ENCODE data around the gene SPTBN2.

SPTBN2 gene

DNA sequence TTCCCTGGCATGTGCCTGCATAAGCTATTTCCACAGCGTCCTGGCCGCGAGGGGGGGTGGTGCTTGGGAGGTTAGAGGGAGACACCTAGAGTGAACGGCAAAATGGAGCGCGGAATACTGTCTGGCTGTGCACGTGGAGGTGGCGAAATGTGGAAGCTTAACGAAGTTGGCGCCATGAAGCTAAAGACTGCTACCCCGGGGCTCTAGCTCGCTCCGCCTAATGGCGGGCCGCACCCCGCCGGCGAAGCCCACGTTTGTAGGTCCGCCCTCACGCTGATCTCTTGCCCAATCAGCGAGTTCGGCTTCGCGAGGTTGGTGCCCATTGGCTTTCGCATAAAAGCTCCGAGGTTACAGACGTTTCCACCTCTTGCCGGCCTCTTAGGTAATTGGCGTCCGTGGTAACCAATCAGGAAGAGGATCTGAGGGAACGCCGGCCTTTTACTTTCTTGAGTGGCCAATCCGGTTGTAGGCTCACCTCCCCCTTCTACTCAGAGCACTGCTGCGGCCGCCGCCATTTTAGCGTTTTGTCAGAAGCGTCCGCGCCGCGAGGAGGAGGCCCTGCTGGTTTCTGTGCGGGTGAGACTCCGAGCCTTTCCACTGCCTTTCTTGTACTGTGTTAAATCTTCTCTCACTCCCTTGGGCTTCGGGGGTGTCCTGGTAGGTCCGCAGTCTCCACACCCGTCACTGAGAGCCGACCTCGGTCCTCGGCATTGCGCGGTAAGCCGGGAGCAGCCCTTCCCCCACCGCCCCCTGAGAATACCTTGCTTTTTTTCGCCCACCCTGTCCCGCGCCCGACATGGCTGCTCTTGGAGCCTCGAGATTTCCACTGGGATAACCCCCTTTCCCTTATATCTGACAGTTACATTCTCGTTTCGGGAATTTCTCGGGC, 90.6 kb downstream of the SPTBN2 start, which contains the start of gene RBM4:
TSS of gene RBM4 (plus strand) at position 527 of the 889 bp plus-strand sequence. CDS start 1,009 bp downstream, outside the sequence.
- peak; percentile 11 for TF ChIP-seq CTCF (IDR thresholded peaks at IDR 0.05; ENCODE audit: low read depth, low read length, missing control alignments)
- in situ Hi-C loops (cut with HindIII; ENCODE audit: low sequenced_read_pairs): no loop called here
- peak within 1 kb of the TSS; percentile 68 for H3K4me3 ChIP-seq (ENCODE audit: low read depth, low read length)
- DNase-seq (ENCODE audit: low read depth): peak; percentile 100

DNA sequence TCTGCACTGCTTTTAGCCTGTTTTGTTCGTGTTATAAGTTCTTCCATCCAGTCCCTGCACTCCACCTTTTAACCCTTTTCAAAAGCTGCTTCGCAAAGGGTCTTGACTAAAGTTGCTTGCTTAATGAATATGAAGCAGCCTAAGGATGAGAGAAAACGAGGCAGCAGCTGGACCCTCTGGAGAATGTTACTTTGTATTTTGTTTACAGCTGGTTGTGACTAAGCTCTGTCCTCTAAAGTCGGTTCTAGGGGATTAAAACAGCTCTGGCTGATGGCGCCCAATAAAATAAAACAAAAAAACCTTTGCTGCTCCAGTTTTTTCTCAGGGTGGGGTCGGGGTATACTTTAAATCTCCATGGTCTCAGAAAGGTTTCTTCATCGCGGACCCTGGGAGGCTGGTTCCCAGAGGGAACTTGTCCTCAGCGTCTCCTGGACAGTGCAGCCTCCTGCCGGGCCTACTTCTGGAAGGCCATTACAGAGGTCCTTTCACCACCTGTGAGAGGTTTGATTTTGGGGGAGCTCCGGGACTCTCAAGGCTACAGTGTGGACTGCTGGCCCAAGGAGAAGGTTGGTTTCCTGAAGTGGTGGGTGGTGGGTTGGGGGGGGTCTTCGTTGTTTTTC, 91.3 kb downstream of the SPTBN2 start:
- in situ Hi-C loops (cut with HindIII; ENCODE audit: low sequenced_read_pairs): no loop called here
- H3K4me3 ChIP-seq (ENCODE audit: low read depth, low read length): peak overlapping the region; percentile 68
- DNase-seq (ENCODE audit: low read depth): no peak
- no peak for TF ChIP-seq CTCF (IDR thresholded peaks at IDR 0.05; ENCODE audit: low read depth, low read length, missing control alignments)

DNA sequence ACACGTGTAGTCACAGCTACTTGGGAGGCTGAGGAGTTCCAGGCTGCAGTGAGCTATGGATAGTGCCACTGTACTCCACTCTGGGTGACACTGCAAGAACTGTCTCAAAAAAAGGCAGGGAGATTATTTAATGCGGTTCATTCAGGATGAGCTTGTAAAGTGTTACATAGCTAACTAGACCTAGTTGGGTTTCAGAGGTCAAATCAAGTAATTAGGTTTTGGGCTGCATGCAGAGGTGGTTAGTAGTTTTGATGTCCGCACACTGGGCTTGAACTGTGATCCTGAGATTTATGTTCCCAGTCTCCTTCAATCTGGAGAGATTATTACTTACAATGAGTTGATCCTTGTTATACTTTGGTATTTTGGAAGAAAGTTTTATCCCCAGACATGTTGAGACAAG, 92.6 kb downstream of the SPTBN2 start:
- no peak for DNase-seq (ENCODE audit: low read depth)
- no peak overlapping the region for H3K4me3 ChIP-seq (ENCODE audit: low read depth, low read length)
- no peak for TF ChIP-seq CTCF (IDR thresholded peaks at IDR 0.05; ENCODE audit: low read depth, low read length, missing control alignments)
- in situ Hi-C loops (cut with HindIII; ENCODE audit: low sequenced_read_pairs): no loop called here
